NCI-H146 treated with DMSO at 0.1 percent for 48 hours (cell line): ENCODE data around the gene ZSWIM6.
"Not testable (repeated sequence)": the region's sequence is repeated elsewhere in the genome, so short reads cannot be mapped to it uniquely, and the experiment has no call there.

ENCODE experiments used
- DNase-seq: peaks from one replicate; lab custom pipeline; 2025; ENCODE audit not compliant: unreplicated experiment; lab: John Stamatoyannopoulos, UW

ZSWIM6 gene

GRCh38 chr5:61402970-61403900 is 71.2 kb downstream of the ZSWIM6 start:
- no peak for DNase-seq

GRCh38 chr5:61405511-61406295 is 73.6 kb downstream of the ZSWIM6 start:
- DNase-seq: no peak

GRCh38 chr5:61406497-61406896 is 74.4 kb downstream of the ZSWIM6 start:
- DNase-seq: not testable (repeated sequence)

GRCh38 chr5:61407706-61408270 is 75.7 kb downstream of the ZSWIM6 start:
- no peak for DNase-seq

- peak; percentile 91 for DNase-seq
These were observed 76.6 kb downstream of the ZSWIM6 start for GRCh38 chr5:61408476-61409168.

- no peak for DNase-seq
These were observed 77.5 kb downstream of the ZSWIM6 start for GRCh38 chr5:61409568-61409967.

GRCh38 chr5:61410811-61411210 is 78.8 kb downstream of the ZSWIM6 start:
- DNase-seq: no peak

GRCh38 chr5:61412361-61412760 is 80.3 kb downstream of the ZSWIM6 start:
- DNase-seq: no peak

- DNase-seq: not testable (repeated sequence)
These were observed 81.1 kb downstream of the ZSWIM6 start for GRCh38 chr5:61413205-61413604.

- no peak for DNase-seq
These were observed 82.7 kb downstream of the ZSWIM6 start for GRCh38 chr5:61414806-61415205.

- DNase-seq: no peak
These were observed 84.0 kb downstream of the ZSWIM6 start for GRCh38 chr5:61416010-61416409.

GRCh38 chr5:61416420-61416819 is 84.4 kb downstream of the ZSWIM6 start:
- no peak for DNase-seq

GRCh38 chr5:61417340-61417739 is 85.3 kb downstream of the ZSWIM6 start:
- DNase-seq: no peak

- no peak for DNase-seq
These were observed 85.8 kb downstream of the ZSWIM6 start for GRCh38 chr5:61417851-61418250.

- no peak for DNase-seq
These were observed 87.0 kb downstream of the ZSWIM6 start for GRCh38 chr5:61419106-61419505.

- no peak for DNase-seq
These were observed 88.0 kb downstream of the ZSWIM6 start for GRCh38 chr5:61420016-61420415.

- DNase-seq: not testable (repeated sequence)
These were observed 89.2 kb downstream of the ZSWIM6 start for GRCh38 chr5:61421262-61421661.

GRCh38 chr5:61423487-61424145 is 91.6 kb downstream of the ZSWIM6 start:
- no peak for DNase-seq

GRCh38 chr5:61425918-61426317 is 93.9 kb downstream of the ZSWIM6 start:
- DNase-seq: no peak

- DNase-seq: no peak
These were observed 97.8 kb downstream of the ZSWIM6 start for GRCh38 chr5:61429906-61430305.
